Stomach (tissue), 9 donors: Measurements from ENCODE around the gene EDEM3. TPM values are rescaled to one million over a fixed set of nuclear protein-coding genes. Genes with fewer than 3 reads are reported as not detected.
A peak's percentile ranks its signal among the peaks of the same experiment; 100 is the strongest.

Source experiments
- DNase-seq, 2 donors: peaks; one replicate each; pipeline versions ENCODE4 v3.0.0 to v3.0.0-alpha.2; 2013 to 2019
- H3K27ac ChIP-seq, 5 donors: fragments of 200-600 bp in 4 of 5; sonication (generic) in 4 of 5; one replicate each; pipeline ENCODE4 v1.5.1; 2013 to 2019; ENCODE audit warnings: mild to moderate bottlenecking in 1 of 5, moderate library complexity in 1 of 5
- H3K27me3 ChIP-seq, 3 donors: fragments of 200-600 bp; sonication (generic); one replicate each; pipeline ENCODE4 v1.5.1; 2017 to 2019; ENCODE audit warnings: mixed run types in 1 of 3
- H3K36me3 ChIP-seq, 4 donors: fragments of 200-600 bp; sonication (generic); 1 replicate in 3 of 4; 2 replicates in 1 of 4; pipeline ENCODE4 v1.5.1; 2016 to 2019
- H3K4me1 ChIP-seq, 4 donors: fragments of 200-600 bp; sonication (generic); one replicate each; pipeline ENCODE4 v1.5.1; 2016 to 2019
- H3K4me3 ChIP-seq, 4 donors: fragments of 200-600 bp; sonication (generic) in 3 of 4; one replicate each; pipeline ENCODE4 v1.5.1; 2016 to 2019; ENCODE audit warnings: mild to moderate bottlenecking in 1 of 4
- H3K9me3 ChIP-seq, 4 donors: fragments of 200-600 bp; sonication (generic); one replicate each; pipeline ENCODE4 v1.5.1; 2016 to 2019
- EP300 ChIP-seq: sonication (generic); formaldehyde crosslinking; IDR thresholded peaks from one replicate; pipeline ENCODE4 v1.6.1; 2017; ENCODE audit warnings: antibody characterized with exemption
- POLR2A ChIP-seq, 4 donors: fragments of 450-650 bp; IDR thresholded peaks; one replicate each; pipeline ENCODE4 v1.6.1; 2016; ENCODE audit warnings: antibody characterized with exemption in 4 of 4, control low read depth in 2 of 4, mild to moderate bottlenecking in 1 of 4, moderate library complexity in 1 of 4
- POLR2AphosphoS5 ChIP-seq, 3 donors: sonication (generic); formaldehyde crosslinking; IDR thresholded peaks; one replicate each; pipeline ENCODE4 v1.6.1; 2016; ENCODE audit warnings: antibody characterized with exemption in 3 of 3
- WGBS, 5 donors: extraction: QIAGEN DNeasy Blood & Tissue Kit in 3 of 5; methylation state at CpG; one replicate each; pipeline versions ENCODE4 v1.1.5 to v1.1.7; 2013 to 2018; 5-methylcytosine and 5-hydroxymethylcytosine counted together
- intact Hi-C: fragments of 100-400 bp; cut with DNase I; formaldehyde crosslinking; loops from one replicate; pipeline ENCODE4 v1.15.1; 2023; ENCODE audit warnings: low total_unique reads
- polyA plus RNA-seq, 3 donors: library from polyadenylated mRNA; stranded (reverse); fragments of 200-250 nt; gene quantifications; one replicate each; pipeline ENCODE4 v1.2.3, GENCODE V29; 2013
- total RNA-seq, 5 donors: library from RNA; depleted of rRNA; stranded (reverse); fragments of >200 nt; gene quantifications; one replicate each; pipeline versions ENCODE4 v1.1.0 to v1.2.3, GENCODE V29; 2014 to 2016
- TF ChIP-seq, protein P1 (sequence below), 7 experiments: fragments of 450-650 bp in 4 of 7; fragments of 200-600 bp in 3 of 7; sonication (generic) in 3 of 7; IDR thresholded peaks; one replicate each; pipeline ENCODE4 v1.5.1; 2016 to 2019; ENCODE audit warnings: antibody characterized with exemption in 7 of 7, control low read depth in 2 of 7, mild to moderate bottlenecking in 1 of 7
- donor health status: healthy with polysubstance abuse.
- donor health status: Bipolar disorder and iron deficiency.
- donor health status: healthy.

EDEM3 gene
- total and polyA plus RNA-seq, 8 donors: 8.1 to 144 (median 24.9) TPM

DNA sequence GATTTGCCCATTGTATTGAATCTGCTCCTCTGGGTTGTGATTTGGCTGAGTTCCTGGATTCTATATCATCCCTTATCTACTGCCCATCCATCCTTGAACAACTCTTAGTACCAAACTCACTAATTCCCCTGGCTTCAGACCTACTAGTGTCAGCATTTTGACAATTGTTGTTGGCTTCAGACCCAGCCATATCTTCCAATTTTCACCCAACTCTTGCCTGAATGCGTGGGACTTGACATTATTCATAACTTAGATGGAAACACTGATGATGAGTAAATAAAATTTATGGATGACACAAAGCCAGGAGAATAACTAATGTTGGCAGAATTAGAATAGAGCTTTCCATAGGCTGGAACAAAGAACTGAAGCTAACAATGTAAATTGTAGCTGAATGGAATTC, 27.3 kb upstream of the EDEM3 start:
- H3K4me1 ChIP-seq: no peaks in the 10 kb centered on the region
- H3K9me3 ChIP-seq: peaks cover 0 to 19% (median 11%) of the 10 kb centered on the region in 4 donors
- WGBS, 5 donors: 90 to 98% (median 92%) methylated on average over 1 of the region's 1 CpG
- no peaks in the 10 kb centered on the region for H3K36me3 ChIP-seq
- TF ChIP-seq EP300: no peak
- no peak for TF ChIP-seq POLR2A (IDR thresholded peaks at IDR 0.05)
- TF ChIP-seq, protein P1, sequence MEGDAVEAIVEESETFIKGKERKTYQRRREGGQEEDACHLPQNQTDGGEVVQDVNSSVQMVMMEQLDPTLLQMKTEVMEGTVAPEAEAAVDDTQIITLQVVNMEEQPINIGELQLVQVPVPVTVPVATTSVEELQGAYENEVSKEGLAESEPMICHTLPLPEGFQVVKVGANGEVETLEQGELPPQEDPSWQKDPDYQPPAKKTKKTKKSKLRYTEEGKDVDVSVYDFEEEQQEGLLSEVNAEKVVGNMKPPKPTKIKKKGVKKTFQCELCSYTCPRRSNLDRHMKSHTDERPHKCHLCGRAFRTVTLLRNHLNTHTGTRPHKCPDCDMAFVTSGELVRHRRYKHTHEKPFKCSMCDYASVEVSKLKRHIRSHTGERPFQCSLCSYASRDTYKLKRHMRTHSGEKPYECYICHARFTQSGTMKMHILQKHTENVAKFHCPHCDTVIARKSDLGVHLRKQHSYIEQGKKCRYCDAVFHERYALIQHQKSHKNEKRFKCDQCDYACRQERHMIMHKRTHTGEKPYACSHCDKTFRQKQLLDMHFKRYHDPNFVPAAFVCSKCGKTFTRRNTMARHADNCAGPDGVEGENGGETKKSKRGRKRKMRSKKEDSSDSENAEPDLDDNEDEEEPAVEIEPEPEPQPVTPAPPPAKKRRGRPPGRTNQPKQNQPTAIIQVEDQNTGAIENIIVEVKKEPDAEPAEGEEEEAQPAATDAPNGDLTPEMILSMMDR (IDR thresholded peaks at IDR 0.05): no peak
- TF ChIP-seq POLR2AphosphoS5 (IDR thresholded peaks at IDR 0.05): no peak
- intact Hi-C loops: no loop called here
- H3K4me3 ChIP-seq: no peak overlapping the region
- DNase-seq: no peak
- H3K27me3 ChIP-seq: no peaks in the 10 kb centered on the region
- H3K27ac ChIP-seq: no peak overlapping the region

DNA sequence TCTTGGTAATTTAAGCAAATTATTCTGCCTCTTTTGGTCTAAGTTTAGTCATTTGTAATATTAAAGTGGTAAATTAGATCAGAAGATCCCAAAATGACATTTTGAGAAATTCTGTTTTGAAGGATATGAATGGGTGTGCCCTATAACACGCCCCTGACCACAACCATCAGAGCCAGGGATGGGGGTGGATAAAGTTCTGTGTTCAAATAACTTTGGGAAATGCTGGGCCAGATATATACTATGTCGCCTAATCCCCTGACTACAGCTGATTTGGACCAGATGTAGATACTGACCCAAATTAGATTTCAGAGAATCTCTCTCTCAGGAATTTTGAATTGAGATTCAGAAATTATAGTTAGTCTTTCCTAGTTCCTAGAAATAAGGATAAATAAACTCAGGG, 21.2 kb upstream of the EDEM3 start:
- Histone ChIP-seq H3K27ac (no peak overlapping the region), H3K36me3 (no peaks in the 10 kb centered on the region), H3K27me3 (no peaks in the 10 kb centered on the region), H3K4me1 (peaks cover 0 to 7% (median 3%) of the 10 kb centered on the region in 4 donors), H3K4me3 (no peak overlapping the region), H3K9me3 (no peaks in the 10 kb centered on the region)
- intact Hi-C loops: no loop called here
- 36 to 92% (median 41%) methylated on average over 2 of the region's 2 CpGs for WGBS, 5 donors
- DNase-seq: no peak
- TF ChIP-seq EP300: no peak
- no peak for TF ChIP-seq POLR2AphosphoS5 (IDR thresholded peaks at IDR 0.05)
- TF ChIP-seq POLR2A (IDR thresholded peaks at IDR 0.05): no peak
- TF ChIP-seq, protein P1 (IDR thresholded peaks at IDR 0.05): no peak

DNA sequence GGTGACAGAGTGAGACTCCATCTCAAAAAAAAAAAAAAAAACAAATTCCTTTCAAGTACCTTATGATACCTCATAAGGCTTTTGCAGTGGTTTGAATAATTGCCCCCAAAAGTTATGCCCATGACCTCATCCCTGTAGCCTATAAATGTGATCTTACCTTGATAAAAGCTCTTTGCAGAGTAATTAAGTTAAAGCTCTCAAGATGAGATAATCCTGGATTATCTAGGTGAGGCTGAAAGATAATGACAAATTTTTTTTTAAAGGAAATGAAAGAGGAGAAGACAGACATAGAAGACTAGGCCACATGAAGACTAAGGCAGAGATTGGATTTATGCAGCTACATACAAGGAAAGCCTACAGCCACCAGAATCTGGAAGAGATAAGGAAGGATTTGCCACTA, 20.7 kb upstream of the EDEM3 start:
- Histone ChIP-seq H3K4me1 (peaks cover 0 to 7% (median 3%) of the 10 kb centered on the region in 4 donors), H3K9me3 (no peaks in the 10 kb centered on the region), H3K36me3 (no peaks in the 10 kb centered on the region), H3K27me3 (no peaks in the 10 kb centered on the region), H3K4me3 (no peak overlapping the region), H3K27ac (no peak overlapping the region)
- TF ChIP-seq POLR2AphosphoS5 (IDR thresholded peaks at IDR 0.05): no peak
- intact Hi-C loops: no loop called here
- DNase-seq: no peak

DNA sequence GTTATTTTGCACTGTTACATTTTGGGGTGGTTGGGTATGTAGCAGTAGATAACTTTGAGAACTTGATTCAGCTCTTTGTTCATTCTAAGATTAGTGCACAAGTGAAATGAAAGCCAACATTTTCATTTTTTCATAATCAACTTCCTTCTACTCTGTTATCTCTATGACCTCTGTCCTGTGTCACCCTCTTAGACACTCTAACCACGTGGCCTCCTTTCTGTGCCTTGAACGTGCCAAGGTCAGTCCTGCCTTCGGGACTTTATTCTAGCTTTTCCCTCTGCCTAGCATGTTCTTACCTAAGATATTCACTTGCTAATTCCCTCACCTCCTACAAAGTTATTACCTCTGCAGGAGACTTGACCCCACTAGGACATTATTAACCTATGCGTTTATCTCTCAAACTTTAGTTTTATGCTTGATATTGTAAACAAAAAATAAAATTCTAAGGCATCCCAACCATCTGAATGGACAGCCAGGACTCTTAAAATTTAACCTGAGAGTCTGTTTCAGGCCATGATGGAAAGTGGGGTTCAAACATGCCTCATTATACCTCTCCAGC, 19.2 kb upstream of the EDEM3 start:
- peaks cover 0 to 7% (median 3%) of the 10 kb centered on the region in 4 donors for H3K4me1 ChIP-seq
- WGBS, 5 donors: 31 to 49% (median 44%) methylated on average over 4 of the region's 4 CpGs
- H3K9me3 ChIP-seq: no peaks in the 10 kb centered on the region
- H3K4me3 ChIP-seq: no peak overlapping the region
- peak; percentile 59 to 74 for DNase-seq
- no peaks in the 10 kb centered on the region for H3K36me3 ChIP-seq
- intact Hi-C loops: no loop called here
- TF ChIP-seq POLR2AphosphoS5 (IDR thresholded peaks at IDR 0.05) (peak in 2 of 3 donors; percentile 40 to 79), EP300 (no peak)
- TF ChIP-seq, protein P1 (IDR thresholded peaks at IDR 0.05): no peak
- no peaks in the 10 kb centered on the region for H3K27me3 ChIP-seq
- peak overlapping the region; percentile 47 to 78 (median 56) for H3K27ac ChIP-seq

DNA sequence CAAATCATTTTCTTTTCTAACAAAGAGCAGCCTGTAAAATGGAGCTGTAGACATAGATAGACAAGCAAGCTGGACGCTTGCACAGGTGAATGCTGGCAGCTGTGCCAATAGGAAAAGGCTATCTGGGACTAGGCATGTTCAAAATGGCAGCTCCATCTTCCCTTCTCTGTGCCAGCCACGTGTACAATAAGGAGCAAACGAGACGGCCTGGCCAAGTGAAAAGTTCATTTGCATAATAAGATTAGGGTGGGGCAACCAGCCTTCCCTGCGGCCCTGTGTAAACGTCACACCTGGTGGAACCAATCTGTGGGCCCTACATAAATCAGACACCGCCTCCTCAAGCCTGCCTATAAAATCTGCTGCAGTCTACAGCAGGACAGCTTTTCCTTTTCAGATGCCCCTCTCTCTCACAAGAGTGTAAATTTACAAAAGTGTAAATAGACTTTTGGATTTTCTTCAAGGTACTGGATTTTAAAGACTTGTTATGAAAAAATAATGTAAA, 16.6 kb upstream of the EDEM3 start:
- WGBS, 5 donors: 40 to 69% (median 52%) methylated on average over 7 of the region's 7 CpGs
- intact Hi-C loops: no loop called here
- no peak for TF ChIP-seq POLR2A (IDR thresholded peaks at IDR 0.05)
- no peak for TF ChIP-seq EP300
- TF ChIP-seq POLR2AphosphoS5 (IDR thresholded peaks at IDR 0.05): no peak
- TF ChIP-seq, protein P1 (IDR thresholded peaks at IDR 0.05): no peak

More for the DNA sequence above, 16.6 kb upstream of the EDEM3 start:
- H3K36me3 ChIP-seq: no peaks in the 10 kb centered on the region
- H3K9me3 ChIP-seq: no peaks in the 10 kb centered on the region
- H3K4me1 ChIP-seq: peaks cover 0 to 7% (median 3%) of the 10 kb centered on the region in 4 donors
- H3K27me3 ChIP-seq: no peaks in the 10 kb centered on the region
- H3K27ac ChIP-seq: no peak overlapping the region
- peak; percentile 33 to 43 for DNase-seq
- no peak overlapping the region for H3K4me3 ChIP-seq
